K562 (cell line): ENCODE measurements around the gene PAAF1. TPM values are rescaled to one million over a fixed set of nuclear protein-coding genes. Genes with fewer than 3 reads are reported as not detected.

Source experiments
- ATAC-seq: fragments of 200-7000 bp; cut with Tn5 transposase; 3 replicates; pipeline ENCODE4 v1.9.1; 2020; ENCODE audit warnings: moderate library complexity
- BruUV-seq: library from RNA; stranded (reverse); fragments of 400-500 nt; replicated peaks from 2 replicates; lab custom pipeline; 2021; lab: Mats Ljungman, UMichigan
- CTCF ChIA-PET: fragments of 300-600 bp; formaldehyde crosslinking; extraction: SDS; loops from one replicate; lab custom pipeline; 2021; ENCODE audit warnings: low intra/inter-chr PET ratio; lab: Yijun Ruan, JAX
- POLR2A ChIA-PET: fragments of 300-600, 350-650 bp; sonication (Branson Sonifier 250); formaldehyde crosslinking; extraction: SDS; loops from one replicate; lab custom pipeline; 2021; ENCODE audit warnings: antibody characterized with exemption, inconsistent platforms; lab: Yijun Ruan, JAX
- DNase-seq, 4 experiments: peaks; one replicate each; pipeline versions ENCODE4 v3.0.0 to v3.0.0-alpha.2; 2011 to 2018; ENCODE audit warnings: low spot score in 3 of 4, mixed read lengths in 3 of 4; ENCODE audit errors: extremely low read depth in 1 of 4
- FAIRE-seq: peaks from 2 replicates; lab custom pipeline; 2011; peaks lifted over from hg19 to GRCh38; lab: Jason Lieb, UNC
- H2AFZ ChIP-seq: 2 replicates; pipeline ENCODE4 v1.6.0; 2011; ENCODE audit warnings: low read depth, low read length, control low read depth, inconsistent platforms
- H3K27ac ChIP-seq: fragments of 200-600 bp; 3 replicates; pipeline ENCODE4 v1.8.0; 2011; ENCODE audit warnings: low read depth, mild to moderate bottlenecking, control low read depth, inconsistent platforms, low read length, moderate library complexity, mixed read lengths; ENCODE audit errors: extremely low read depth
- H3K27me3 ChIP-seq, 2 experiments: fragments of 300-600 bp in 1 of 2; 2 replicates in 1 of 2; 3 replicates in 1 of 2; pipeline versions ENCODE4 v1.6.0 to v1.8.0; 2011; ENCODE audit warnings: inconsistent platforms in 2 of 2, low read length in 2 of 2, mild to moderate bottlenecking in 1 of 2, mixed read lengths in 1 of 2, moderate library complexity in 1 of 2; ENCODE audit not compliant: control insufficient read depth in 2 of 2, insufficient read depth in 2 of 2
- H3K36me3 ChIP-seq: fragments of 300-600 bp; 3 replicates; pipeline ENCODE4 v1.8.0; 2011; ENCODE audit warnings: mild to moderate bottlenecking, low read length, inconsistent platforms; ENCODE audit not compliant: control insufficient read depth, insufficient read depth
- H3K4me1 ChIP-seq, 2 experiments: fragments of 200-600 bp in 1 of 2; replicated peaks in 1 of 2; 2 replicates in 1 of 2; 3 replicates in 1 of 2; pipeline versions ENCODE4 v1.5.1 to v1.8.0; 2011; ENCODE audit warnings: inconsistent platforms in 2 of 2, low read length in 2 of 2, mild to moderate bottlenecking in 1 of 2, mixed read lengths in 1 of 2, moderate library complexity in 1 of 2; ENCODE audit not compliant: control insufficient read depth in 2 of 2, insufficient read depth in 2 of 2
- H3K4me2 ChIP-seq: 2 replicates; pipeline ENCODE4 v1.6.1; 2011; ENCODE audit warnings: low read length, control low read depth, inconsistent platforms, mixed read lengths; ENCODE audit not compliant: insufficient read depth
- H3K4me3 ChIP-seq: fragments of 200-600 bp; sonication (generic), shearing (Covaris generic); 2 replicates; pipeline ENCODE4 v1.5.1; 2016; ENCODE audit warnings: control low read depth, inconsistent platforms
- H3K79me2 ChIP-seq: fragments of 200-600 bp; 3 replicates; pipeline ENCODE4 v1.8.0; 2011; ENCODE audit warnings: low read length, inconsistent platforms; ENCODE audit not compliant: control insufficient read depth, insufficient read depth
- H3K9ac ChIP-seq, 2 experiments: 2 replicates each; pipeline versions ENCODE4 v1.6.0 to v1.6.1; 2011; ENCODE audit warnings: low read depth in 2 of 2, low read length in 2 of 2, control low read depth in 1 of 2, inconsistent platforms in 1 of 2, mild to moderate bottlenecking in 1 of 2, mixed read lengths in 1 of 2; ENCODE audit not compliant: insufficient read depth in 1 of 2
- H3K9me1 ChIP-seq: one replicate; pipeline ENCODE4 v1.6.0; 2011; ENCODE audit warnings: inconsistent platforms, mild to moderate bottlenecking, low read length, moderate library complexity; ENCODE audit not compliant: control insufficient read depth, insufficient read depth
- H3K9me3 ChIP-seq: replicated peaks from 2 replicates; pipeline ENCODE4 v1.5.1; 2011; ENCODE audit warnings: low read depth, low read length, inconsistent platforms; ENCODE audit not compliant: control insufficient read depth, insufficient read depth
- H4K20me1 ChIP-seq: replicated peaks from 2 replicates; pipeline ENCODE4 v1.6.1; 2011; ENCODE audit warnings: low read length, inconsistent platforms, mixed read lengths; ENCODE audit not compliant: control insufficient read depth, insufficient read depth
- CBX5 ChIP-seq: IDR thresholded peaks from 2 replicates; pipeline ENCODE4 v1.6.1; 2014; ENCODE audit warnings: low read depth, borderline replicate concordance
- CTBP1 ChIP-seq: fragments of 450-650 bp; IDR thresholded peaks from 2 replicates; pipeline ENCODE4 v1.6.1; 2016; ENCODE audit warnings: borderline replicate concordance
- MTA2 ChIP-seq: fragments of 450-650 bp; IDR thresholded peaks from 2 replicates; pipeline ENCODE4 v1.6.1; 2016; ENCODE audit warnings: low read depth
- NFIC ChIP-seq: fragments of 450-650 bp; IDR thresholded peaks from 2 replicates; pipeline ENCODE4 v1.6.1; 2017; ENCODE audit warnings: mild to moderate bottlenecking, inconsistent platforms
- NR2C1 ChIP-seq, 2 experiments: fragments of 450-650 bp; IDR thresholded peaks; 2 replicates each; pipeline ENCODE4 v1.6.1; 2017; ENCODE audit warnings: mild to moderate bottlenecking in 2 of 2, antibody characterized with exemption in 1 of 2, inconsistent platforms in 1 of 2, missing compliant biosample characterization in 1 of 2, missing genetic modification characterization in 1 of 2
- NR4A1 ChIP-seq, 2 experiments: fragments of 250-450 bp in 1 of 2; fragments of 450-650 bp in 1 of 2; sonication (Bioruptor Pico) in 1 of 2; IDR thresholded peaks; 2 replicates each; pipeline versions ENCODE4 v1.4.0 to v1.6.1; 2016 to 2020; ENCODE audit warnings: mild to moderate bottlenecking in 2 of 2, missing compliant biosample characterization in 1 of 2, missing genetic modification characterization in 1 of 2, moderate library complexity in 1 of 2
- PHTF2 ChIP-seq: fragments of 250-450 bp; sonication (Bioruptor Pico); IDR thresholded peaks from 2 replicates; pipeline ENCODE4 v1.5.0; 2021; ENCODE audit warnings: mild to moderate bottlenecking
- PML ChIP-seq: IDR thresholded peaks from 2 replicates; pipeline ENCODE4 v1.6.1; 2012; ENCODE audit warnings: low read length, inconsistent platforms
- POLR2A ChIP-seq: fragments of 450-650 bp; conservative IDR thresholded peaks from 2 replicates; pipeline ENCODE4 v1.6.1; 2016
- PURB ChIP-seq: sonication (generic); formaldehyde crosslinking; IDR thresholded peaks from 2 replicates; pipeline ENCODE4 v1.9.0; 2021; ENCODE audit warnings: low read depth, mild to moderate bottlenecking, missing genetic modification reagents
- SMARCC2 ChIP-seq: fragments of 450-650 bp; IDR thresholded peaks from 2 replicates; pipeline ENCODE4 v1.6.1; 2017; ENCODE audit warnings: antibody characterized with exemption, moderate library complexity, mild to moderate bottlenecking, low read depth
- SRF ChIP-seq, 2 experiments: fragments of 250-450, 450-650 bp in 1 of 2; sonication (Bioruptor Pico) in 1 of 2; sonication (generic) in 1 of 2; formaldehyde crosslinking; IDR thresholded peaks; 2 replicates each; pipeline versions ENCODE4 v1.5.0 to v1.5.1; 2020 to 2022; ENCODE audit warnings: mild to moderate bottlenecking in 1 of 2, missing genetic modification reagents in 1 of 2
- TAF7 ChIP-seq: fragments of 450-650 bp; IDR thresholded peaks from 2 replicates; pipeline ENCODE4 v1.6.1; 2016; ENCODE audit warnings: missing genetic modification characterization, missing compliant biosample characterization
- ZNF143 ChIP-seq: sonication (generic); formaldehyde crosslinking; IDR thresholded peaks from 2 replicates; pipeline ENCODE4 v1.9.0; 2022; ENCODE audit warnings: mild to moderate bottlenecking, missing genetic modification reagents
- ZNF316 ChIP-seq: fragments of 450-650 bp; IDR thresholded peaks from 2 replicates; pipeline ENCODE4 v1.6.1; 2016
- ZNF41 ChIP-seq: fragments of 250-450 bp; sonication (Bioruptor Pico); conservative IDR thresholded peaks from 2 replicates; pipeline ENCODE4 v1.4.0; 2020; ENCODE audit warnings: mild to moderate bottlenecking
- WGBS: fragments of 100-300 bp; shearing (Covaris generic); methylation state at CpG from one replicate; pipeline ENCODE4 v1.1.6; 2016; ENCODE audit warnings: low coverage, mixed read lengths; ENCODE audit not compliant: insufficient coverage; ENCODE audit errors: missing lambda C conversion rate; 5-methylcytosine and 5-hydroxymethylcytosine counted together
- in situ Hi-C: fragments of 300-500 bp; cut with MboI; formaldehyde crosslinking; loops from 4 replicates; pipeline ENCODE4 v1.15.0; 2018; ENCODE audit warnings: inconsistent platforms, mixed read lengths
- intact Hi-C: fragments of 100-400 bp; cut with micrococcal nuclease; formaldehyde crosslinking; loops from 2 replicates; pipeline ENCODE4 v1.14.2; 2022
- polyA plus RNA-seq, 8 experiments: library from polyadenylated mRNA; depleted of rRNA in 4 of 8; stranded (reverse) in 5 of 8; unstranded in 3 of 8; fragments of >200 nt; fragmentation: Nextera tagmentation in 2 of 8; fragmentation: Illumina TruSeq in 1 of 8; extraction: Ambion mirVana in 2 of 8; extraction: Trizol in 1 of 8; gene quantifications; 2 replicates each; pipeline versions ENCODE4 v1.2.1 to v1.2.3, GENCODE V29; 2011 to 2014; ENCODE audit warnings: inconsistent platforms in 1 of 8, missing spikeins in 1 of 8
- total RNA-seq, 7 experiments: library from RNA; depleted of rRNA in 6 of 7; stranded (reverse); fragments of >200 nt in 6 of 7; fragmentation: Illumina TruSeq in 2 of 7; extraction: Trizol in 2 of 7; gene quantifications; 2 replicates each; pipeline versions ENCODE4 v1.2.1 to v1.2.3, GENCODE V29; 2011 to 2021; ENCODE audit warnings: low replicate concordance in 1 of 7
- TF ChIP-seq, protein P1 (sequence below): fragments of 450-650 bp; formaldehyde crosslinking; IDR thresholded peaks from 2 replicates; pipeline ENCODE4 v1.4.0; 2020; ENCODE audit warnings: mild to moderate bottlenecking
- TF ChIP-seq, protein P2 (sequence below): sonication (generic); IDR thresholded peaks from 2 replicates; pipeline ENCODE4 v1.6.1; 2016
- TF ChIP-seq, protein P3 (sequence below): fragments of 250-450 bp; sonication (Bioruptor Pico); IDR thresholded peaks from 2 replicates; pipeline ENCODE4 v1.4.0; 2020; ENCODE audit warnings: borderline replicate concordance

The PAAF1 gene
- total and polyA plus RNA-seq, 9 of the 15 experiments (the other 6 are each of a cell fraction or from before 2014, with no cell fraction given): 13.5 to 78.6 (median 23.3) TPM

DNA sequence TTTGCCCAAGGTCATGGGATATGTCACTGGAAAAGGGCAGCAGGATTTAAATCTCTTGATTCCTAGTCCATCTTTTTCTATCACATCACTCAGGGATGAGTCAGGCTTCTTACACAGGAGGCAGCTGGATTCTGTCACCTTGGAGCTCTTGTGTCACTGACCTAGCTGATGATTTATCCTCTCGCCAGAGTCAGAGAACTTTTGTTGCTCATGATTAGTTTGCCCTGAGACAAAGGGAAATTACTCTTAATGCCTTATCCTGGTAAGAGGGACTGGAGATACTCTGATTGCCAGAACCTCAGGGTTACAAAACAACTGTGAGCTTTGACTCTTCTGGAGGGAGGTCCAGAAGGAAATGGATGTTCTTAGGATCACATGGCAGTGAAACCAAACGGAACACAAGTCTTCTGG is 10.2 kb upstream of the PAAF1 start (continued):
- TF ChIP-seq CTBP1: peak; percentile 25; the same call in 1 of the 2 replicates
- 0 out of 2 replicates have a peak, but pooled peaks have one; percentile 26 for TF ChIP-seq POLR2A

DNA sequence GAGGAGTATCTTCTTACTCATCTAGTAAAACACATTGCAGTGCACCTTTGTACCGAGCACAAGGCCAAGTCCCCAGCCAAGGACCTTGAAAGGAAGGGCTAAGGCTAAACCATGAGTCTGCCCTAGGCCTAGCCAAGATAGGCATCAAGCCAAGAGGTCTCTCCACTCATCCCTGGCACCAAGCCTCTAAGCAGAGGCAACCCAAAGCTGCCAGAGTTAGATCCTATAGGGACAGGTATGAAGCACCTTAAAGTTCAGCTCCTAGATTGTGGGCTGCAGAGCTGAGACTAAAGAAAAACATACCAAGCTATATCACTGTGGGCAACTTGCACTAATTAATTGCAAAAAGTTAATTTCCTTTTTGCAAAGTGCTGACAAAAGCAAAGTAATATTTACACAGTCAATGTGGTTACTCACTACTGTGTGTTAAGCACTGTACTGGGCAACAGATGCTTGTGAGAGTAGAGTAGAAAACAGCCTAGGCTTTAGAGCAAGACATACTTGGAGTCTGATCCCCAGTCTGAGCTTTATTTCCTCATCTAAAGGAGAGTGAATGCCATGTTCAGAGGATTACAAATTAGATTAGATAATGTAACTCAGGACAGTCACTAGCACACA is 7.4 kb upstream of the PAAF1 start:
- CTCF ChIA-PET: no interaction called here
- in situ Hi-C loops: no loop called here

More for the DNA sequence above, 7.4 kb upstream of the PAAF1 start:
- Histone ChIP-seq H3K9me3 (no peaks in the 10 kb centered on the region), H2AFZ (no peak overlapping the region), H3K79me2 (peaks cover 16% of the 10 kb centered on the region), H3K4me3 (no peak overlapping the region), H3K9me1 (peaks cover 3% of the 10 kb centered on the region), H3K9ac (no peak overlapping the region), H3K4me1 (peaks cover 0 to 3% of the 10 kb centered on the region in 2 experiments; a peak in 1 of 5 replicates), H3K27me3 (no peaks in the 10 kb centered on the region), H3K27ac (peak overlapping the region; percentile 22; the same call in 1 of the 3 replicates), H3K36me3 (peaks cover 50% of the 10 kb centered on the region), H4K20me1 (no peaks in the 10 kb centered on the region), H3K4me2 (no peak overlapping the region)
- DNase-seq (no peak), FAIRE-seq (no peak), ATAC-seq (peak; percentile 57)
- TF ChIP-seq SMARCC2 (no peak), ZNF316 (peak; percentile 26; the same call in 1 of the 2 replicates), SRF (CRISPR knock-in tag; IDR thresholded peaks at IDR 0.05) (no peak), MTA2 (no peak), ZNF41 (no peak), ZNF143 (CRISPR knock-in tag) (no peak), PML (no peak), PHTF2 (CRISPR knock-in tag) (no peak), TAF7 (no peak), CBX5 (no peak), NR4A1 (CRISPR knock-in tag; IDR thresholded peaks at IDR 0.05) (no peak), NR4A1 (tag; IDR thresholded peaks at IDR 0.05) (no peak), PURB (CRISPR knock-in tag) (no peak), NR2C1 (IDR thresholded peaks at IDR 0.05) (no peak), NR2C1 (tag; IDR thresholded peaks at IDR 0.05) (no peak), NFIC (0 out of 2 replicates have a peak, but pooled peaks have one; percentile 17), POLR2A (peak; percentile 16; the same call in 1 of the 2 replicates)
- TF ChIP-seq, protein P1, sequence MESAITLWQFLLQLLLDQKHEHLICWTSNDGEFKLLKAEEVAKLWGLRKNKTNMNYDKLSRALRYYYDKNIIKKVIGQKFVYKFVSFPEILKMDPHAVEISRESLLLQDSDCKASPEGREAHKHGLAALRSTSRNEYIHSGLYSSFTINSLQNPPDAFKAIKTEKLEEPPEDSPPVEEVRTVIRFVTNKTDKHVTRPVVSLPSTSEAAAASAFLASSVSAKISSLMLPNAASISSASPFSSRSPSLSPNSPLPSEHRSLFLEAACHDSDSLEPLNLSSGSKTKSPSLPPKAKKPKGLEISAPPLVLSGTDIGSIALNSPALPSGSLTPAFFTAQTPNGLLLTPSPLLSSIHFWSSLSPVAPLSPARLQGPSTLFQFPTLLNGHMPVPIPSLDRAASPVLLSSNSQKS: no peak
- TF ChIP-seq, protein P2, sequence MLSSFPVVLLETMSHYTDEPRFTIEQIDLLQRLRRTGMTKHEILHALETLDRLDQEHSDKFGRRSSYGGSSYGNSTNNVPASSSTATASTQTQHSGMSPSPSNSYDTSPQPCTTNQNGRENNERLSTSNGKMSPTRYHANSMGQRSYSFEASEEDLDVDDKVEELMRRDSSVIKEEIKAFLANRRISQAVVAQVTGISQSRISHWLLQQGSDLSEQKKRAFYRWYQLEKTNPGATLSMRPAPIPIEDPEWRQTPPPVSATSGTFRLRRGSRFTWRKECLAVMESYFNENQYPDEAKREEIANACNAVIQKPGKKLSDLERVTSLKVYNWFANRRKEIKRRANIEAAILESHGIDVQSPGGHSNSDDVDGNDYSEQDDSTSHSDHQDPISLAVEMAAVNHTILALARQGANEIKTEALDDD: peak; percentile 37; the same call in 1 of the 2 replicates
- TF ChIP-seq, protein P3, sequence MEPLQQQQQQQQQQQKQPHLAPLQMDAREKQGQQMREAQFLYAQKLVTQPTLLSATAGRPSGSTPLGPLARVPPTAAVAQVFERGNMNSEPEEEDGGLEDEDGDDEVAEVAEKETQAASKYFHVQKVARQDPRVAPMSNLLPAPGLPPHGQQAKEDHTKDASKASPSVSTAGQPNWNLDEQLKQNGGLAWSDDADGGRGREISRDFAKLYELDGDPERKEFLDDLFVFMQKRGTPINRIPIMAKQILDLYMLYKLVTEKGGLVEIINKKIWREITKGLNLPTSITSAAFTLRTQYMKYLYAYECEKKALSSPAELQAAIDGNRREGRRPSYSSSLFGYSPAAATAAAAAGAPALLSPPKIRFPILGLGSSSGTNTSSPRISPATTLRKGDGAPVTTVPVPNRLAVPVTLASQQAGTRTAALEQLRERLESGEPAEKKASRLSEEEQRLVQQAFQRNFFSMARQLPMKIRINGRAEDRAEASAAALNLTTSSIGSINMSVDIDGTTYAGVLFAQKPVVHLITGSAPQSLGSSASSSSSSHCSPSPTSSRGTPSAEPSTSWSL (CRISPR knock-in tag): no peak
- POLR2A ChIA-PET: interaction anchor here (0.6 to 2.5 kb wide), 7 partner anchors 9 to 195 kb away, joined by 3 to 20 read pairs (median 4); no protein-coding TSS in a partner anchor
- no TSS peak for BruUV-seq
- WGBS: 18% methylated on average over 1 of the region's 1 CpG
- intact Hi-C loops: no loop called here
